MG63 (cell line): Measurements from ENCODE around the gene PUS10. TPM values are rescaled to one million over a fixed set of nuclear protein-coding genes. Genes with fewer than 3 reads are reported as not detected.
"Not testable (repeated sequence)": the region's sequence is repeated elsewhere in the genome, so short reads cannot be mapped to it uniquely, and the experiment has no call there.

Experiments
- DNase-seq: peaks from one replicate; pipeline ENCODE4 v3.0.0-alpha.2; 2020
- H3K27me3 ChIP-seq: fragments of 250-450 bp; sonication (Bioruptor Pico); 2 replicates; pipeline ENCODE4 v1.5.1; 2020; ENCODE audit warnings: mild to moderate bottlenecking, moderate library complexity
- H3K36me3 ChIP-seq: fragments of 250-450 bp; sonication (Bioruptor Pico); 2 replicates; pipeline ENCODE4 v1.5.1; 2020; ENCODE audit warnings: mild to moderate bottlenecking, moderate library complexity
- H3K4me3 ChIP-seq: fragments of 250-450 bp; sonication (Bioruptor Pico); 2 replicates; pipeline ENCODE4 v1.5.1; 2020; ENCODE audit warnings: mild to moderate bottlenecking, moderate library complexity
- H3K9me3 ChIP-seq: fragments of 250-450 bp; sonication (Bioruptor Pico); 2 replicates; pipeline ENCODE4 v1.5.1; 2020; ENCODE audit warnings: mild to moderate bottlenecking, moderate library complexity
- total RNA-seq: library from RNA; depleted of rRNA; stranded (reverse); fragments of >200 nt; shearing (Covaris generic); gene quantifications from 2 replicates; pipeline ENCODE4 v1.2.3, GENCODE V29; 2014; ENCODE audit warnings: low replicate concordance

Gene PUS10
- total RNA-seq, 1 experiment from 2014 or later: 9.4 TPM

DNA sequence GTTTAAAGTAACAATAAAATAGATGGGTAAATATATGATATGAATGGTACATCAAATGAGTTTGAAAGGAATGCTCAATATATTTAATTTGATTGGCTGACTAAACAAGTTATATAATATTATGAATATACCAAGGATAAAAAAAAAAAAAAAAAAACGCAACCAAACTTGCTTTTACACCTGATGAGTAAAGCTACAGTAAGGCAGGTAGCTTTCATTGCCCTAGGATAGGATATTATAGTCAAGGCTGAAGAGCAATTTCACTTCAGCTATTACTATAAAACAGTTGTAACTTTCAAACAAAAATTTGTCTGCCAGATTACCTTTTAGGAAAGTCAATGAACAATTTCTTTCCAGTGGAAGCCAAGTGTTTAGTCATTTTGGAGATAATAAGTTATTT is 57.3 kb downstream of the PUS10 start:
- no peaks in the 10 kb centered on the region; the same call in 1 of the 2 replicates for H3K36me3 ChIP-seq
- no peaks in the 10 kb centered on the region for H3K27me3 ChIP-seq
- no peaks in the 10 kb centered on the region for H3K9me3 ChIP-seq
- H3K4me3 ChIP-seq: no peak overlapping the region
- DNase-seq: no peak

DNA sequence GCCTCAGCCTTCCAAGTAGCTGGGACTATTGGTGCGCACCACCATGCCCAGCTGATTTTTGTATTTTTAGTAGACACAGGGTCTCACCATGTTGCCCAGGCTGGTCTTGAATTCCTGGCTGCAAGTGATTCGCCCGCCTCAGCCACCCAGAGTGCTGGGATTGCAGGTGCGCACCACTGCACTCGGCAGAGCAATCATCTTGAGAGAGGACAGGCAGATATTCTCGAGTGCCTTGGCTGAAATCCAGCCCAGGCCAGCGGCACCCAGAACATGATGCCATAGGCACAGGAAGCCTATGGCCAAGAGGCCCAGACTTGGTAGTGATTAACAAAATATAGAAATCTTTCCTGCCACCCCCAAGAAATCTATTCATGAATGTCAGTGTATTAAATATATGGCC is 58.6 kb downstream of the PUS10 start:
- no peak for DNase-seq
- Histone ChIP-seq H3K27me3 (no peaks in the 10 kb centered on the region), H3K36me3 (no peaks in the 10 kb centered on the region; the same call in 1 of the 2 replicates), H3K4me3 (no peak overlapping the region), H3K9me3 (no peaks in the 10 kb centered on the region)

DNA sequence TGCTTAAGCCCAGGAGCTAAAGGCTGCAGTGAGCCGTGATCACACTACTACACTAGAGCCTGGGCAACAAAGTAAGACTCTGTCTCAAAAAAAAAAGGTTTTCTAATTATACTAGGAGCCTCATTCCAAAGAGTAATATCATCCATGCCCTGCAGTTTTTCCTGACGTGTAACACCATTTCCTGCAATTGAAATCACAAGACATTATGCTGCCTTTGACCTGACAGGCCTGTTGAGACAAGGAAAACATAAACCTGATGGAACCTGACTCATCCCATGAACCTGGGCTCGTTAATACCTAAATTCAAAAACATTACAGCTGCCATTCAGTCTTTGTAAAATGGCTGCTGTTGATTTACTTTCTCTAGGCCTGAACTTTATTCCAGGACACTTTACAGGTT is 59.3 kb downstream of the PUS10 start:
- Histone ChIP-seq H3K27me3 (no peaks in the 10 kb centered on the region), H3K36me3 (no peaks in the 10 kb centered on the region; the same call in 1 of the 2 replicates), H3K9me3 (no peaks in the 10 kb centered on the region), H3K4me3 (no peak overlapping the region)
- no peak for DNase-seq

DNA sequence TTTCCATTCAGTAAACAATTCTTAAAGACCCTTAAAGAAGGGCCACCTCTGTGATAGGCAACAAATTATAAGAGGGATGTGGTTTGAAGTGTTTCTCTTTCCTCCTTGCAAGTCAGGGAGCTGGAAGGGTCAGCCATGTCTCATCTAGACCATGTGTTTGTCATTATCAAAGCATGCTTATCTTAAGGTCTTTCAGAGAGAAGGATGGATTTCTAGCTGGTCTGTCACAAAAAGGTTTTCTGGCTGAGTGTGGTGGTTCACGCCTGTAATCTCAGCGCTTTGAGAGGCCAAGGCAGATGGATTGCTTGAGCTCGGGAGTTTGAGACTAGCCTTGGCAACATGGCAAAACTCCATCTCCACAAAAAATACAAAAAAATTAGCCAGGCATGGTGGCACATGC is 59.7 kb downstream of the PUS10 start:
- DNase-seq: no peak
- no peaks in the 10 kb centered on the region; the same call in 1 of the 2 replicates for H3K36me3 ChIP-seq

GRCh38 chr2:60957643-60958042 is 60.4 kb downstream of the PUS10 start:
- DNase-seq: no peak

More for the DNA sequence above, 59.7 kb downstream of the PUS10 start:
- Histone ChIP-seq H3K9me3 (no peaks in the 10 kb centered on the region), H3K4me3 (no peak overlapping the region), H3K27me3 (no peaks in the 10 kb centered on the region)

GRCh38 chr2:60957224-60957623 is 60.8 kb downstream of the PUS10 start:
- H3K4me3 ChIP-seq: no peak overlapping the region
- DNase-seq: no peak
- H3K27me3 ChIP-seq: no peaks in the 10 kb centered on the region
- H3K36me3 ChIP-seq: no peaks in the 10 kb centered on the region; the same call in 1 of the 2 replicates
- H3K9me3 ChIP-seq: no peaks in the 10 kb centered on the region

More at GRCh38 chr2:60957643-60958042, 60.4 kb downstream of the PUS10 start:
- Histone ChIP-seq H3K4me3 (no peak overlapping the region), H3K9me3 (no peaks in the 10 kb centered on the region), H3K27me3 (no peaks in the 10 kb centered on the region), H3K36me3 (no peaks in the 10 kb centered on the region; the same call in 1 of the 2 replicates)

DNA sequence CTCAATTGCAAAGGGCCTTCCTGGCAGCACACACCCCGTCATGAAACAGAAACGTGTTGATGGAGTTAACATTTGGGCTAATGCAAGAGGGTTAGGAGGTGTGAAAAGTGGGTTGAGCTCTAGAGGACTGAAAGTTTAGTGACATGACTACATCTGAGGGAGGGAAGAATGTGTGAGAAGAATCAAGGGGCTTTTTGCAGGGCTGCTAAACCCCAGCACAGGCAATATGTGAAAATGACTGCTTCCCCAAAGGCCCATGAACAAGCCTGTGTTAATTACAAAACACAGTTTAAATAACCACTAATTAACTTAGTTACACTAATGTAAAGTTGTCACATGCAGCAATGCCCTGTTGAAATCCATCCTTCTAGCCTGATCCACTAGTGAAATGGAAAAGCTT is 63.9 kb downstream of the PUS10 start:
- Histone ChIP-seq H3K36me3 (no peaks in the 10 kb centered on the region), H3K4me3 (no peak overlapping the region), H3K27me3 (no peaks in the 10 kb centered on the region), H3K9me3 (no peaks in the 10 kb centered on the region)
- DNase-seq: no peak

DNA sequence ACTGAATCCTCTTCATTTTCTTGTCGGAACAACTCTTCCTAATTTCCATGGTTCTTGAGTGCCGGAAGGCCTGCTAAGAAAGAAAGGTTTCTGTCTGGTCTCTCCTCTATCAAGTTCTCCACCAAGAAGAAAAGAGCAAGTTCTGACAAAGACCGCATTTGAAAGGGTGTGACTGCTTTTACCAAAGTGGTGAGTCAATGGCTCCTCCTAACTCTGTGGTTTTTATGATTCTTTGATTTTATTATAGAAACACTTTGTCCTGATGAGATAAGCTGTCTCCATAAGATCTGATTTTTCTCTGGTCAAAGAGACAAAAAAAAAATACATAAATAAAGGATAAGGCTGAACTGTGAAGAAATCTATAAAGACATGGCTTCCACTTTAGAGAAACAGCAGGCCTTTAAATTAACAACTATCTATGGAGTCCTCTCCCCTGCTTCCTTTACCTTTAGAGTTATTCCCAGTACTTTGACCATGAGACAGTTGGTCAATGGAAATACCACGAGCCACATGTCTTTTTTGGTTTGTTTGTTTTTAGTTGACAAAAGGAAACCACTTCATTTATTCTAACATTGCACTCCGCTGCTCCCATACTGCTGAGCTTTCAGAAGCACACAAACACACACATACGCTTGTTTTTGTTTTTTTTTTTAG is 69.0 kb downstream of the PUS10 start:
- no peaks in the 10 kb centered on the region for H3K36me3 ChIP-seq
- no peaks in the 10 kb centered on the region for H3K27me3 ChIP-seq
- no peak overlapping the region for H3K4me3 ChIP-seq
- DNase-seq: no peak
- no peaks in the 10 kb centered on the region for H3K9me3 ChIP-seq

DNA sequence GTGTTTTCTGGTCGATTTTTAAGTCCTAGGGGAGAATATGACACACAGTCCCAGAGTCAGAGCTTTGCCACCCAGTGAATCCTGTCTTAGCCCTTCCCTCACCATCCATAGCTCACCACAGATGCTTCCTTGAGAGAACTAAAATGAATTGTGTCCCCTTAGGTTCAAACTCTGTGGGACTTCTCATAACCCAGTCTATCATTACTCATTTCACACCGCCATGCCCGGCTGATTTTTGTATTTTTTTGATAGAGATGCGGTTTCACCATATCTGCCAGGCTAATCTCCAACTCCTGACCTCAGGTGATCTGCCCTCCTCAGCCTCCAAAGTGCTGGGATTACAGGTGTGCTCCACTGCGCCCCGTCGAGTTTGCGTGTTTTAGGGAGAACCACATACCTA is 69.9 kb downstream of the PUS10 start:
- DNase-seq: no peak
- H3K4me3 ChIP-seq: no peak overlapping the region
- H3K27me3 ChIP-seq: no peaks in the 10 kb centered on the region
- no peaks in the 10 kb centered on the region for H3K36me3 ChIP-seq
- H3K9me3 ChIP-seq: no peaks in the 10 kb centered on the region

DNA sequence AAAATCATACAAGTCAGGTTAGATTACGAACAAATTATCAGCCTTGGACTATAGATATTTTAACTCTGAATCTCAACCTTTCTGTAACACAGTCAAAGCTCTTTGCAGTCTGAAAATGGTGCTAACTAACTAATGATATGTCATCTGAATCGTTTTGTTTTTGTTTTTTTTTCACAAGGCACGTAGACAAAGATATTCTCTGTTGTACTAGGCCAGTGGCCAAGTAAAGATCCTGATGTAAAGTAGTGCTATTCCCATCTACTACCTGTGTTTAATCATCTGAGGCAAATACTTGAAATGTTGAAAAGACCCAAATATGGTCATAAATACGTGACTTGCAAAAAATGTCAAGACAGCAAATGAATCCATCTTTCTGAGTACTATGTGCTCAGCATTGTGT is 71.0 kb downstream of the PUS10 start:
- H3K36me3 ChIP-seq: no peaks in the 10 kb centered on the region
- no peak for DNase-seq
- no peak overlapping the region for H3K4me3 ChIP-seq
- no peaks in the 10 kb centered on the region for H3K27me3 ChIP-seq
- no peaks in the 10 kb centered on the region for H3K9me3 ChIP-seq

- Histone ChIP-seq H3K4me3 (no peak overlapping the region), H3K9me3 (no peaks in the 10 kb centered on the region), H3K36me3 (no peaks in the 10 kb centered on the region), H3K27me3 (no peaks in the 10 kb centered on the region)
- no peak for DNase-seq
These were observed 72.7 kb downstream of the PUS10 start for GRCh38 chr2:60945341-60945740.

GRCh38 chr2:60939622-60940021 is 78.4 kb downstream of the PUS10 start:
- H3K36me3 ChIP-seq: no peaks in the 10 kb centered on the region
- H3K27me3 ChIP-seq: no peaks in the 10 kb centered on the region
- H3K4me3 ChIP-seq: no peak overlapping the region
- DNase-seq: no peak
- no peaks in the 10 kb centered on the region for H3K9me3 ChIP-seq

DNA sequence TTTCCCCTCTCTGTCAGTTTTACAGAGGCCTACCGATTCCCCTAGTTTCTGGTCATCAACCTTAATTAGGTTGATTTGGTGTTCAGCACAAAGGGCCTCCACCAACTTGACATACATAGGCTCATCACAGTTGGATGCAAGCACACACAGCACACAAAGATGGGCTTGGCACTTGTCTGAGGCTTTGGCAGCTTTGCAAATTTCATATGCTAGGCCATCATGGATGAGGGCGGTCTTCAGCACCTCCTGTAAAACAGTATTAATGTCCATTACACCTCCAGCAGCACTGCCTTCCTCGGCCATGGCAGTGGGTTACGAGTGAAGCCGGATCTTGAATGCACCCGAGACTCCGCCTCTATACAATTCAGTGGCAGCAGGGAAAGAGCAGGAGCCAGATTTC is 79.8 kb downstream of the PUS10 start:
- Histone ChIP-seq H3K36me3 (no peaks in the 10 kb centered on the region), H3K4me3 (no peak overlapping the region), H3K27me3 (no peaks in the 10 kb centered on the region), H3K9me3 (no peaks in the 10 kb centered on the region)
- no peak for DNase-seq

- no peak for DNase-seq
- H3K36me3 ChIP-seq: peaks cover 2% of the 10 kb centered on the region; the same call in 1 of the 2 replicates
- H3K9me3 ChIP-seq: 0 out of 2 replicates have a peak, but pooled peaks cover 2% of the 10 kb centered on the region
- no peaks in the 10 kb centered on the region for H3K27me3 ChIP-seq
- no peak overlapping the region for H3K4me3 ChIP-seq
These were observed 81.3 kb downstream of the PUS10 start for GRCh38 chr2:60936757-60937156.

DNA sequence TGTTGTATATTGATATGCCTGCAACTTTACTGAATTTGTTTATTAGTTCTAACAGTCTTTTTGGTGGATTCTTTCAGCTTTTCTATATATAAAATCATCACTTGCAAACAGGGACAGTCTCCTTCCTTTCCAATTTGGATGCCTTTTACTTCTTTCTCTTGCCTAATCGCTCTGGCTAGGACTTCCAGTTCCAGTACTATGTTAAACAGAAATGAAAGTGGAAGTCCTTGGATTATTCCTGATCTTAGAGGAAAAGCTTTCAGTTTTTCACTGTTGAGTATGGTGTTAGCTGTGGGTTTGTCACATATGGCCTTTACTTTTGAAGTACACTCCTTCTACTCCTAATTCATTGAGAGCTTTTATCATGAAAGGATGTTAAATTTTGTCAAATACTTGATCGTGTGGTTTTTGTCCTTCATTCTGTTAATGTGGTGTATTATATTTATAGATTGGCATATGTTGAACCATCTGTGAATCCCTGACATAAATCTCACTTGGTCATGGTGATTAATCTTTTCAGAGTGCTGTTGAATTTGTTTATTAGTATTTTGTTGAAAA is 83.8 kb downstream of the PUS10 start:
- no peak for DNase-seq

DNA sequence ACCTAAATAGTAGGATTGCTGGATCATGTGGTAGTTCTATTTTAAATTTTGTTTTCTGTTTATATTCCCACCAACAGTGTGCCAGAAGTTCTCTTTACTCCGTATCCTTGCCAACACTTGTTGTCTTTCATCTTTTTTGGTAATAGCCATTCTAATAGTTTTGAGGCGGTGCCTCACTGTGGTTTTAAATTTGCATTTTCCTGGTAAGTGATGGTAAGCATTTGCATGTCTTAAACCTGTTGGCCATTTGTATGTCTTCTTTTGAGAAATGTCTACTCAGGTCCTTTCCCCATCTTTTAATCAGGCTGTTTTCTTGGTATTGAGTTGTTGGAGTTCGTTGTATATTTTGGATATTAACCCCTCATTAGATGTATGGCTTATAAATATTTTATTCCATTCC is 85.1 kb downstream of the PUS10 start:
- Histone ChIP-seq H3K9me3 (0 out of 2 replicates have a peak, but pooled peaks cover 5% of the 10 kb centered on the region), H3K4me3 (no peak overlapping the region)

More for the DNA sequence above, 83.8 kb downstream of the PUS10 start:
- H3K9me3 ChIP-seq: 0 out of 2 replicates have a peak, but pooled peaks cover 5% of the 10 kb centered on the region
- no peak overlapping the region for H3K4me3 ChIP-seq
- H3K36me3 ChIP-seq: peaks cover 5% of the 10 kb centered on the region; the same call in 1 of the 2 replicates
- no peaks in the 10 kb centered on the region for H3K27me3 ChIP-seq

DNA sequence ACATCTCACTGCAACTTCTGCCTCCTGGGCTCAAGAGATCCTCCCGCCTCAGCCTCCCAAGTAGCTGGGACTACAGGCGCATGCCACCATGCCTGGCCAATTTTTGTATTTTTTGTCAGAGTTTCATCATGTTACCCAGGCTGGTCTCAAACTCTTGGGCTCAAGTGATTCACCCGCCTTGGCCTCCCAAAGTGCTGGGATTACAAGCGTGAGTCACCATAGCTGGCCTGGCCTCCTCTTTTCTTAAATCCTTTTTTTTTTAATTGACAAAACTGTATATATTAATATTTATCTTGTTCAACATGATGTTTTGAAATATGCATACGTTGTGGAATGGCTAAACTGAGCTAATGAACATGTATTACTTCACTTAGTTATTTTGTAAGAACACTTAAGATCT is 86.0 kb downstream of the PUS10 start:
- H3K27me3 ChIP-seq, H3K36me3 ChIP-seq, H3K9me3 ChIP-seq, H3K4me3 ChIP-seq: not testable (repeated sequence)
- DNase-seq: peak; percentile 58

More for the DNA sequence above, 85.1 kb downstream of the PUS10 start:
- DNase-seq: no peak
- no peaks in the 10 kb centered on the region for H3K27me3 ChIP-seq
- peaks cover 5% of the 10 kb centered on the region; the same call in 1 of the 2 replicates for H3K36me3 ChIP-seq
